ENCODE data around the gene AP3M1.
"Not testable (repeated sequence)": the region's sequence is repeated elsewhere in the genome, so short reads cannot be mapped to it uniquely, and the experiment has no call there.

AP3M1 gene

GRCh38 chr10:74163319-74164068 lies 12.9 kb upstream of the AP3M1 start:
- no peak for DNase-seq (ENCODE audit: low spot score)

GRCh38 chr10:74160013-74160412 lies 9.4 kb upstream of the AP3M1 start:
- no peak for DNase-seq (ENCODE audit: low spot score)

GRCh38 chr10:74156919-74157289 lies 6.3 kb upstream of the AP3M1 start:
- no peak for DNase-seq (ENCODE audit: low spot score)

GRCh38 chr10:74153676-74154075 lies 3.0 kb upstream of the AP3M1 start:
- DNase-seq (ENCODE audit: low spot score): no peak

- no peak for DNase-seq (ENCODE audit: low spot score)
Observed at GRCh38 chr10:74153123-74153522, 2.5 kb upstream of the AP3M1 start.

GRCh38 chr10:74151879-74152722 lies 1.5 kb upstream of the AP3M1 start:
- DNase-seq (ENCODE audit: low spot score): no peak

GRCh38 chr10:74150990-74151878 lies 606 bp upstream of the AP3M1 start, which contains the start of gene ADK:
TSS of gene ADK (plus strand) at chr10:74151221. CDS start at chr10:74151279, 58 bp downstream.
- peak; percentile 99 for DNase-seq (ENCODE audit: low spot score)

- not testable (repeated sequence) for DNase-seq (ENCODE audit: low spot score)
Observed at GRCh38 chr10:74146980-74147379, 3.6 kb downstream of the AP3M1 start.

GRCh38 chr10:74145133-74145532 lies 5.5 kb downstream of the AP3M1 start:
- DNase-seq (ENCODE audit: low spot score): no peak

GRCh38 chr10:74140553-74140952 lies 10.1 kb downstream of the AP3M1 start:
- no peak for DNase-seq (ENCODE audit: low spot score)

- no peak for DNase-seq (ENCODE audit: low spot score)
Observed at GRCh38 chr10:74139981-74140380, 10.6 kb downstream of the AP3M1 start.

- not testable (repeated sequence) for DNase-seq (ENCODE audit: low spot score)
Observed at GRCh38 chr10:74138596-74138995, 12.0 kb downstream of the AP3M1 start.

GRCh38 chr10:74137992-74138391 lies 12.6 kb downstream of the AP3M1 start:
- DNase-seq (ENCODE audit: low spot score): no peak

GRCh38 chr10:74135452-74135851 lies 15.2 kb downstream of the AP3M1 start:
- no peak for DNase-seq (ENCODE audit: low spot score)

GRCh38 chr10:74133923-74134820 lies 16.5 kb downstream of the AP3M1 start:
- no peak for DNase-seq (ENCODE audit: low spot score)

GRCh38 chr10:74123081-74123480 lies 27.5 kb downstream of the AP3M1 start:
- DNase-seq (ENCODE audit: low spot score): no peak

- DNase-seq (ENCODE audit: low spot score): no peak
Observed at GRCh38 chr10:74122060-74122459, 28.6 kb downstream of the AP3M1 start.

GRCh38 chr10:74121368-74121767 lies 29.3 kb downstream of the AP3M1 start:
- no peak for DNase-seq (ENCODE audit: low spot score)

GRCh38 chr10:74120911-74121310 lies 29.7 kb downstream of the AP3M1 start:
- DNase-seq (ENCODE audit: low spot score): no peak

GRCh38 chr10:74118804-74119203 lies 31.8 kb downstream of the AP3M1 start:
- no peak for DNase-seq (ENCODE audit: low spot score)

GRCh38 chr10:74117738-74118137 lies 32.9 kb downstream of the AP3M1 start:
- DNase-seq (ENCODE audit: low spot score): no peak
